H4 (cell line): ENCODE data around the gene OR51L1. TPM values are rescaled to one million over a fixed set of nuclear protein-coding genes. Genes with fewer than 3 reads are reported as not detected.
"Not testable (repeated sequence)": the region's sequence is repeated elsewhere in the genome, so short reads cannot be mapped to it uniquely, and the experiment has no call there.

Experiments
- DNase-seq: peaks from one replicate; pipeline ENCODE4 v3.0.0-alpha.2; 2015; ENCODE audit warnings: low spot score
- total RNA-seq: library from RNA; depleted of rRNA; stranded (reverse); fragments of >200 nt; shearing (Covaris generic); gene quantifications from 2 replicates; pipeline ENCODE4 v1.2.3, GENCODE V29; 2014; rRNA removed

Gene OR51L1, protein sequence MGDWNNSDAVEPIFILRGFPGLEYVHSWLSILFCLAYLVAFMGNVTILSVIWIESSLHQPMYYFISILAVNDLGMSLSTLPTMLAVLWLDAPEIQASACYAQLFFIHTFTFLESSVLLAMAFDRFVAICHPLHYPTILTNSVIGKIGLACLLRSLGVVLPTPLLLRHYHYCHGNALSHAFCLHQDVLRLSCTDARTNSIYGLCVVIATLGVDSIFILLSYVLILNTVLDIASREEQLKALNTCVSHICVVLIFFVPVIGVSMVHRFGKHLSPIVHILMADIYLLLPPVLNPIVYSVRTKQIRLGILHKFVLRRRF
- not detected in 2 replicates for total RNA-seq

- no peak for DNase-seq
Measured at GRCh38 chr11:4994551-4994950, at the start of gene OR51L1. TSS of gene OR51L1 (plus strand) at chr11:4994851. CDS start at chr11:4998983, 4,132 bp downstream.

DNA sequence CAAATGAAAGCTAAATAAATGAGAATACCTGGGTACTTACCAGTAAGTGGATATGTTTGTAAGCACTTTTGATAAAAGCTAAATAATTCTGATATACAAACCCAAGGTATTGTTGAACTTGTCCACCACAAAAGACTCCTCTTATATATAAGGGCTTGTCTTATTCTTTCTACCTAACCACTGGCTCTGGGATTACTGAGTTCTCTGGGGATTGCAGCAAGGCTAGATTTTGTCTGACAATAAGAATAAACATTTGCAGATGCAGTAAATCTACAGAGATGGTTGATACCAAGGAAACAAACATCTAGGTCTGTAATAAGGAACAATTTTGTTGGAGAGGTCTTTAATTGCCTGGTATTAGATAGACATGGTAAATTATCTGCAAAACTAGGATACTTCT lies 47.1 kb upstream of the OR51L1 start, which contains the start of gene OR51A4:
Gene OR51A4 (minus strand): TSS at position 101 of the 400 bp plus-strand sequence. CDS start 505 bp downstream, outside the sequence.
- DNase-seq = no peak

- not testable (repeated sequence) for DNase-seq
Measured at GRCh38 chr11:4955613-4956012, 39.0 kb upstream of the OR51L1 start, which contains the start of gene OR51A2. TSS of gene OR51A2 (minus strand) at chr11:4955713. CDS start at chr11:4955713, 0 bp downstream.

- DNase-seq = no peak
Measured at GRCh38 chr11:4957396-4957795, 37.3 kb upstream of the OR51L1 start.

DNA sequence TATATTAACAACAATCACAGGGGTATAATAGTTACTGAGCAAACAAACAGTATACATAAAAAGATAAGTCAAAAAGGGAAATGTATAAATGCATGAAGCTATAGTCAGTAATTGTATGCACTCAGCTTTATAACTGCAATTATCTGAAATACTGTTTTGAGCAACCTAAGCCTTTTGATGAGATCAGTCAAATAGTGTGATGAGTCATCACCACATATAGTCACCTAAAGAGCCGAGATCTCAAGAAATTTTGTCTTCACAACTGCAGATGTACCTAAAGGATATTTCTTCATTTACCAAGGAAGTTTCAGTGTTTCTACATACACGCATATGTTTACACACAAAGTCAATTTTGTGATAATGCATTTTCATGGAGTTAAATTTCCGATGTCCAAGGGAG lies 33.8 kb upstream of the OR51L1 start:
- DNase-seq = no peak

DNA sequence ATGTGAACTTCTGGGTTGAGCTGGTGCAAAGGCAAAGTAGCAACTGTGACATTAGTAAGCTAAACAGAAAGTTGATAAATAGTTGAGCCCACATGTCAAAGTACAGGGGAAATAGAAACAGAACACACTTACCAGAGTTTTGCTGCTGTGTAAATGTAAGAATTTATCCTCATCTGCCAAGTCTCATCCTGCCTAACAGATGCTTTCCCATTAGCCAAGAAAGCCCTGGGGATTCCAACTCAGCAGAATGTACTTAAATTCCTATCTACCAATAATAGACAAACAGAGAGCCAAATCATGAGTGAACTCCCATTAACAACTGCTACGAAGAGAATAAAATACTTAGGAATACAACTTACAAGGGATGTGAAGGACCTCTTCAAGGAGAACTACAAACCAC lies 31.8 kb upstream of the OR51L1 start:
- DNase-seq = no peak

GRCh38 chr11:4975436-4975835 lies 19.2 kb upstream of the OR51L1 start:
- DNase-seq = no peak

- DNase-seq = no peak
Measured at GRCh38 chr11:4979036-4979435, 15.6 kb upstream of the OR51L1 start.

DNA sequence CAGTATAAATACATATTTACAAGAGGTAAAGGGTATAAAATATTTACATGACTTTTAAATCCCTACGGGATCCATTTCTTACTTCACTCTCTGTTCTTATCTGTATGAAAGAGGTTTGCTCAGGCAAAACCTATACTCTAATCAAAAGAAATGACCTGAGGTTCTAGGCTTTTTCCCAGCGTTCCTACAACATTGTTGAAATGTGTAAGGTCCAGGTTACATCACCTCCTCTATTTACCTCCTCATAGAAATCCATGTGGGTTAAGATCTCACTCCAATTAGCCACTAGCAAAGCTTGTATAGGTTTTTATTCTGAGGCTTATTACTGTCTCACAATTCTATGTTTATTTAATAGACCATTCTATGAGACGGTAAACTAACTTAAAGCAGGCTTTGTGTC lies 12.0 kb upstream of the OR51L1 start:
- no peak for DNase-seq

DNA sequence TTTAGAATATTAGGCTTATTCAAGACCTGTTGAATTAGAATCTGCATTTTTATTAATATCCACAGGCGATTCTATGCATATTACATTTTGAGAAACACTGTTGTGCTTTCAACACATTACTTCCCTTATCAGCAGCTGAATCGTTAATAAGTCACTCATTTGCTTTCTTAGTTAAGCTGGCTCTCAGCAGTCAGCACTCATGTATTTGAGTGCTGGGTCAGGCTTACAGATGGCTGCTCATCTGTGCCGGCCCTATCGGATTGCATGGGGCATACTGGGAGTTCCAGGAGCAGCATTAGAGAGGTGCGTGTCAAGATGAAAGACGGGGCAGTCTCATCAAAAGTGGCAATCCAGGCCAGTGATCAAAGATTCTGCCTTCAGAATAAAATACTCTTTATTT lies 10.8 kb upstream of the OR51L1 start:
- DNase-seq = no peak

DNA sequence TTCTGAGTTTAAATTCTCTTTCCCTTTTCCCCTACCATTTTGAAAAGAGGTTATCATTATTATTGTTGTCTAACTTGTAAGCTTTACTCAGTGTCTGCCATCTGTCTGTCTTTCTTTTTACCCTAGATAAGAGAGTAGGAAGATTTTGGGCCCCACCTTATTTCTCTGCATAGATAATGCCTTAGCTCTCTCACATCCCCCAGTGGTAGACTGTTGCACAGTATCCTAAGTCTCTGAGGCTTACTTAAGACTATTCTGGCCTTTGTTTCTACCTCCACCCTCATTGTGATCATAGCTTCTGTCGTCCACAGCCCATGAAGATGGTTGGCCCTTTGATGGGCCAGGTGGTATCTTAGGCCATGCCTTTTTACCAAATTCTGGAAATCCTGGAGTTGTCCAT lies 3.6 kb upstream of the OR51L1 start:
- peak; percentile 19 for DNase-seq

- peak; percentile 74 for DNase-seq
Measured at GRCh38 chr11:5004424-5005274, 10.0 kb downstream of the OR51L1 start.

DNA sequence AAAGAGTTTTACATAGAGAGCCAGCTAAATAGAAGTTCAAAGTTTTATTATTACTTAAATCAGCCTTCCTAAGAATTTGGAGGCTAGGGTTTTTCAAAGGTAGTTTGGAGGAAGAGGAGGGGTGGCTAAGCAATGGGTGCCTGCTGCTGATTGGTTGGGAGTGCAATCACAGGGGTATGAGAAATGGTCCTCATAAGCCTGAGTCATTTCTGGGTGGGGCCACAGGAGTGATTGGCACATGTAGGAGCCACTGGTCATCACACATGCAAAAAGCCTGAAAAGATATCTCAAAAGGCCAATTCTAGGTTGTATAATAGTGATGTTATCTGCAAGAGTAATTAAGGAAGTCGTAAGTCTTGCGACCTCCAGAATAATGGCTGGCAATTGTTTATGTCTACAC lies 12.9 kb downstream of the OR51L1 start:
- DNase-seq = no peak

DNA sequence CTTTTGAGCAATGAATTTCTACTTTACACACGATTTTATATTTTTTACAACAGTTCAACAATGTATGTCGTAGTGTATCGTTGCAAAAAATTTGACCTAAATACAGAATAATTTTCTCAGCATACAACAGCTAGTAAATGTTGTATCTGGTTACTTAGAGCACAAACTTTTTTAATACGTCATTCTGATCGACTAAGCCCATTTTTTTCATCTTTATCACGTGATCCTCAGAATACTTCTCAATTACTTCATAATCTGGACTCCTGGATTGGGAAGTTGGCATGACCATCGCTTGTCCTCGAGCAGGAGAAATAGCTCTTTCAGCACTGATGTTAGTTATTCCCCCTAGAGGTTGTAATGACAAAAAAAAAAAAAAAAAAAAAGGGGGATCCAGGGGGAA lies 16.6 kb downstream of the OR51L1 start:
- no peak for DNase-seq

DNA sequence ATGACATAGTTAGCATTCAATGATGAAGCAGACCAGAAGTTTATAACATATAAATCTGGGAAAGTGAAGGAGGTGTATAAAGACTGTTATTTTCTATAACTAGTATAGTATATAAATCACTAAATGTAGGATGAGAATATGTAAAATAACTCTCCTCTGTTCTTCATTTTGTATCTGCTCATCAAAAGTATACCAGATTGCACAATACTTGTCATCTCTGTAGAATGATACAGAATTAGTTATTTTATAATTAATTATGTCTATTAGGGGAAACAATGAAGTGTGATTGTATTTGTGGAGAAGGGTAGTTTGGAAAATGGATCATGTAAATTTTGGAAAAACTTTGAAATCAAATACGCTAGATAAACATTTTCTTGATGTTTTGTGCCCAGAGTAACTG lies 18.4 kb downstream of the OR51L1 start:
- DNase-seq = no peak

GRCh38 chr11:5021996-5022395 lies 27.3 kb downstream of the OR51L1 start:
- no peak for DNase-seq

- no peak for DNase-seq
Measured at GRCh38 chr11:5036669-5037068, 42.0 kb downstream of the OR51L1 start.

GRCh38 chr11:5037926-5038325 lies 43.3 kb downstream of the OR51L1 start:
- DNase-seq = peak; percentile 31

DNA sequence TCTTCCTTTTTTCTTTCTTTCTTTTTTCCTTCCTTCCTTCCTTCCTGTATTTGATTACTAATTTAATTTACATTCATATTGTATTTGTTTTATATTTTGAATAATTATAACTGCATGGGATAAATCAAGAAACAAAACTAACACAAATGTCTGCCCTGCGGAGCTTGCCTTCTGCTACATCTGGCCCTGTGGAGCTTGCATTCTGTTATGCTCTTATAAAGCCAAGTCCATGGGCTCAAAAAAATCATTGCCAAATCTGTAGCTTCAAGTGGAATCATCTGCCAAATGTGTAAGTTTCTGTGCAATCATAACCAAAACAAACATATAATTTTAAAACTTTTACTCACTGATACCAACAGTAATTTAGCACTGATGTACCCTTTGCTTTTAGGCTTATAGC lies 43.7 kb downstream of the OR51L1 start:
- DNase-seq = no peak

GRCh38 chr11:5040876-5041275 lies 46.2 kb downstream of the OR51L1 start:
- DNase-seq = no peak

DNA sequence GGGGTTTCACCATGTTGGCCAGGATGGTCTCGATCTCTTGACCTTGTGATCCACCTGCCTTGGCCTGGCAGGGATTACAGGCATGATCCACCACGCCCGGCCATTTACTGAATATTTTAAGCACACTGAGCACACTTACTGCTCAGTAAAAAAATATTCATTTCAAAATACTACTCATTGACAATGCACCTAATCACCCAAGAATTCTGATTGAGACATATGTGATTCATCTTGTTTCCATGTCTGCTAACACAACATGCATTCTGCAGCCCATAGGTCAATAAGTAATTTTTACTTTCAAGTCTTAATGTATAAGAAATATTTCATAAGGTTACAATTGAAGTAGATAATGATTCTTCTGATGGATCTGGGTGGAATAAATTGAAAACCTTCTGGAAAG lies 47.4 kb downstream of the OR51L1 start:
- DNase-seq = no peak

GRCh38 chr11:5043380-5043779 lies 48.7 kb downstream of the OR51L1 start:
- DNase-seq = peak; percentile 37

DNA sequence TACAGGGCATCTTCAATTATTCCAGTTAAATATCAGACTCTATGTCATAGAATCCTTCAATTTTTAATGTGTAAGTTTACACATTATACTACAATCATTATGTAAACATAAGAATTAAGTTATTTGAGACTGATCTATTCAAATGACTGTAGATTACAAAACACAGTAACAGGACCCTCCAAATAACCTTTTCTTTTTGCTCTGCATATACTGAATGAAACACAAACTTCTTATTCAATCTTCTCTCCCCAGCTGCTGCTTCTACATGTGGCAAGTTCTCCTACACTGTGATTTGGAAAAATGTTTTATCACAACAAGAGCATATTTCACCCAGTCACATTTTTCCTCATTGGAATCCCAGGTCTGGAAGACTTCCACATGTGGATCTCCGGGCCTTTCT lies 51.6 kb downstream of the OR51L1 start, which contains the start of gene OR52J3:
Gene OR52J3 (plus strand): TSS at position 301 of the 400 bp plus-strand sequence. CDS start 0 bp downstream, at position 301.
- no peak for DNase-seq
